HepG2 (cell line): ENCODE data around the gene CSTB. TPM values are rescaled to one million over a fixed set of nuclear protein-coding genes. Genes with fewer than 3 reads are reported as not detected.
A peak's percentile ranks its signal among the peaks of the same experiment; 100 is the strongest.

ENCODE experiments used
- ARNT2 ChIP-seq: sonication (generic); formaldehyde crosslinking; IDR thresholded peaks from 2 replicates; pipeline ENCODE4 v1.8.0; 2022; ENCODE audit warnings: mild to moderate bottlenecking, low read depth, missing genetic modification reagents, moderate library complexity
- CAMTA2 ChIP-seq: sonication (generic); formaldehyde crosslinking; IDR thresholded peaks from 2 replicates; pipeline ENCODE4 v1.4.0; 2020; ENCODE audit warnings: mild to moderate bottlenecking, missing genetic modification reagents, borderline replicate concordance
- CENPT ChIP-seq: sonication (generic); formaldehyde crosslinking; IDR thresholded peaks from 2 replicates; pipeline ENCODE4 v1.8.0; 2022; ENCODE audit warnings: low read depth, mild to moderate bottlenecking, moderate library complexity, missing genetic modification reagents
- EED ChIP-seq: sonication (generic); formaldehyde crosslinking; IDR thresholded peaks from 2 replicates; pipeline ENCODE4 v1.5.0; 2020; ENCODE audit warnings: mild to moderate bottlenecking, missing genetic modification reagents
- ESRRA ChIP-seq: sonication (generic); formaldehyde crosslinking; IDR thresholded peaks from 2 replicates; pipeline ENCODE4 v1.5.1; 2020; ENCODE audit warnings: mild to moderate bottlenecking, low read depth, missing genetic modification reagents
- JDP2 ChIP-seq: sonication (generic); formaldehyde crosslinking; IDR thresholded peaks from 2 replicates; pipeline ENCODE4 v1.8.1; 2022; ENCODE audit warnings: missing genetic modification reagents, borderline replicate concordance
- LCORL ChIP-seq, 2 experiments: fragments of 450-650 bp in 1 of 2; sonication (generic) in 1 of 2; formaldehyde crosslinking in 1 of 2; IDR thresholded peaks; 2 replicates each; pipeline versions ENCODE4 v1.5.0 to v1.6.1; 2017 to 2020; ENCODE audit warnings: antibody characterized with exemption in 1 of 2, missing genetic modification reagents in 1 of 2
- NFRKB ChIP-seq: fragments of 450-650 bp; IDR thresholded peaks from 2 replicates; pipeline ENCODE4 v1.6.1; 2017
- RAD21 ChIP-seq: fragments of 450-650 bp; formaldehyde crosslinking; IDR thresholded peaks from 2 replicates; pipeline ENCODE4 v1.5.0; 2020; ENCODE audit warnings: mild to moderate bottlenecking
- RFX3 ChIP-seq: IDR thresholded peaks from 2 replicates; pipeline ENCODE4 v1.6.1; 2016; ENCODE audit warnings: missing biosample characterization, missing genetic modification reagents
- RNF219 ChIP-seq: sonication (generic); formaldehyde crosslinking; IDR thresholded peaks from 2 replicates; pipeline ENCODE4 v1.5.0; 2020; ENCODE audit warnings: mild to moderate bottlenecking, missing genetic modification reagents
- SIX4 ChIP-seq: sonication (generic); formaldehyde crosslinking; IDR thresholded peaks from 2 replicates; pipeline ENCODE4 v1.4.0; 2020; ENCODE audit warnings: missing genetic modification reagents
- SMC3 ChIP-seq: IDR thresholded peaks from 2 replicates; pipeline ENCODE4 v1.6.1; 2011; ENCODE audit warnings: low read length, improper control_type of control experiment
- SNAI1 ChIP-seq: sonication (generic); formaldehyde crosslinking; IDR thresholded peaks from 2 replicates; pipeline ENCODE4 v1.5.0; 2020; ENCODE audit warnings: mild to moderate bottlenecking, missing genetic modification reagents, borderline replicate concordance
- SOX5 ChIP-seq: IDR thresholded peaks from 2 replicates; pipeline ENCODE4 v1.6.1; 2016; ENCODE audit warnings: borderline replicate concordance
- SP1 ChIP-seq, 2 experiments: fragments of 450-650 bp in 1 of 2; sonication (generic) in 1 of 2; formaldehyde crosslinking in 1 of 2; IDR thresholded peaks; 2 replicates each; pipeline versions ENCODE4 v1.4.0 to v1.6.1; 2016 to 2020; ENCODE audit warnings: missing genetic modification reagents in 1 of 2
- U2AF1 ChIP-seq: fragments of 200-400 bp; formaldehyde crosslinking; optimal IDR thresholded peaks from 2 replicates; pipeline ENCODE3; 2017; ENCODE audit warnings: mild to moderate bottlenecking, low read depth, low read length
- ZBTB4 ChIP-seq: sonication (generic); formaldehyde crosslinking; IDR thresholded peaks from 2 replicates; pipeline ENCODE4 v1.4.0; 2020; ENCODE audit warnings: missing genetic modification reagents, mild to moderate bottlenecking, borderline replicate concordance
- ZNF550 ChIP-seq: sonication (generic); formaldehyde crosslinking; IDR thresholded peaks from 2 replicates; pipeline ENCODE4 v1.4.0; 2020; ENCODE audit warnings: mild to moderate bottlenecking, missing genetic modification reagents, borderline replicate concordance
- ZNF557 ChIP-seq: sonication (generic); formaldehyde crosslinking; IDR thresholded peaks from 2 replicates; pipeline ENCODE4 v1.4.0; 2020; ENCODE audit warnings: missing genetic modification reagents
- ZNF773 ChIP-seq: sonication (generic); formaldehyde crosslinking; IDR thresholded peaks from 2 replicates; pipeline ENCODE4 v1.4.0; 2020; ENCODE audit warnings: missing genetic modification reagents, borderline replicate concordance
- ZNF878 ChIP-seq: sonication (generic); formaldehyde crosslinking; IDR thresholded peaks from 2 replicates; pipeline ENCODE4 v1.8.1; 2023; ENCODE audit warnings: mild to moderate bottlenecking, missing genetic modification reagents, moderate library complexity
- polyA plus RNA-seq, 8 experiments: library from polyadenylated mRNA; depleted of rRNA in 3 of 8; stranded (reverse) in 7 of 8; unstranded in 1 of 8; fragments of >200 nt; fragmentation: Illumina TruSeq in 4 of 8; extraction: Trizol in 4 of 8; gene quantifications; 2 replicates each; pipeline versions ENCODE4 v1.2.1 to v1.2.3, GENCODE V29; 2011 to 2016; ENCODE audit warnings: low read depth in 4 of 8, missing spikeins in 1 of 8, mixed read lengths in 1 of 8; ENCODE audit not compliant: insufficient read depth in 1 of 8
- total RNA-seq, 5 experiments: library from RNA; depleted of rRNA; stranded (reverse); fragments of >200 nt; fragmentation: Illumina TruSeq; extraction: Trizol; gene quantifications; 2 replicates each; pipeline ENCODE4 v1.2.3, GENCODE V29; 2016; ENCODE audit warnings: low read depth in 1 of 5
- TF ChIP-seq, protein P1 (sequence below): sonication (generic); formaldehyde crosslinking; IDR thresholded peaks from 2 replicates; pipeline ENCODE4 v1.5.1; 2020; ENCODE audit warnings: missing genetic modification reagents, mild to moderate bottlenecking, borderline replicate concordance

Gene CSTB
- total and polyA plus RNA-seq, 2 of the 13 experiments (the other 11 are each of a cell fraction or from before 2014, with no cell fraction given): 11.7 to 94.1 TPM

DNA sequence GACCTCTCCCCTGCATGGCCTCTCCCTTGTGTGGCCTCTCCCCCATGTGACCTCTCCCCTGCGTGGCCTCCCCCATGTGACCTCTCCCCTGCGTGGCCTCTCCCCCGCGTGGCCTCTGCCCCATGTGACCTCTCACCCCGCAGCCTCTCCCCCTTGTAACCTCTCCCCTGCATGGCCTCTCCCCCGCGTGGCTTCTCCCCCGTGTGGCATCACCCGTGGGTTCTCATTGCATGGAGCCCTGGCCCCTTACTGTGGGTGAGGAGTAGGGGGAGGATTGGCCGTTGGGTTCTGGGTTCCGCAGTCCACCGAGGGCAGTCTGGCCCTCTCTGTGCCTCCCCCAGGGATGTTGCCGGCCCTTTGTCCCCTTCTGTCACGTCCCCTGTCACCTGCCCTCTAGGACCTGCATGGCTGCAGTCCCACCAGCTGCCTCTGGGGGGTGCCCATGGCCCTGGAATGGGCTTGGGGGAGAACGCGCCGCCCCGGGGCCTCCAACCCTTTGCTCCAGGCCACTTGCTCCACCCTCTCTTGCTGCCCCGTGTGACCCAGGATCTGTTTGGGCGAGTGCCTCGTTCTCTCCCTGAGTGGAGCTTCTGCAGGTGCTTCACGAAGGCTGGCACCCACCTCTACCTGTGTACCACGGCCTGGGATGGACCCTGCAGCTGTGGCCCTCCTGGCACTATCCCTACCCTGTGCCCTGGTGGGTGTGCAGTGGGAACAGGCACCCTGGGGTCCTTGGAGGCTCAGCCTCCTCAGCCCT, 34.6 kb upstream of the CSTB start (continued):
- TF ChIP-seq RNF219 (CRISPR knock-in tag) (no peak), SIX4 (CRISPR knock-in tag) (no peak), RAD21 (CRISPR knock-in tag) (peak; percentile 97), ZNF773 (CRISPR knock-in tag) (no peak), U2AF1 (no peak), ZNF878 (CRISPR knock-in tag) (no peak), CAMTA2 (CRISPR knock-in tag) (0 out of 2 replicates have a peak, but pooled peaks have one; percentile 73), ESRRA (CRISPR knock-in tag) (peak; percentile 59; the same call in 1 of the 2 replicates), SMC3 (peak; percentile 40; the same call in 1 of the 2 replicates), EED (CRISPR knock-in tag) (0 out of 2 replicates have a peak, but pooled peaks have one; percentile 4), JDP2 (CRISPR knock-in tag) (no peak), SP1 (IDR thresholded peaks at IDR 0.05) (no peak), SP1 (CRISPR knock-in tag; IDR thresholded peaks at IDR 0.05) (peak; percentile 43; the same call in 1 of the 2 replicates), ARNT2 (CRISPR knock-in tag) (no peak), ZNF557 (no peak), ZBTB4 (CRISPR knock-in tag) (no peak), RFX3 (no peak), SOX5 (0 out of 2 replicates have a peak, but pooled peaks have one; percentile 34), NFRKB (no peak), SNAI1 (CRISPR knock-in tag) (no peak), CENPT (CRISPR knock-in tag) (peak; percentile 31; the same call in 1 of the 2 replicates), LCORL (IDR thresholded peaks at IDR 0.05) (no peak), LCORL (CRISPR knock-in tag; IDR thresholded peaks at IDR 0.05) (peak; percentile 81; the same call in 1 of the 2 replicates), ZNF550 (no peak)
- TF ChIP-seq, protein P1, sequence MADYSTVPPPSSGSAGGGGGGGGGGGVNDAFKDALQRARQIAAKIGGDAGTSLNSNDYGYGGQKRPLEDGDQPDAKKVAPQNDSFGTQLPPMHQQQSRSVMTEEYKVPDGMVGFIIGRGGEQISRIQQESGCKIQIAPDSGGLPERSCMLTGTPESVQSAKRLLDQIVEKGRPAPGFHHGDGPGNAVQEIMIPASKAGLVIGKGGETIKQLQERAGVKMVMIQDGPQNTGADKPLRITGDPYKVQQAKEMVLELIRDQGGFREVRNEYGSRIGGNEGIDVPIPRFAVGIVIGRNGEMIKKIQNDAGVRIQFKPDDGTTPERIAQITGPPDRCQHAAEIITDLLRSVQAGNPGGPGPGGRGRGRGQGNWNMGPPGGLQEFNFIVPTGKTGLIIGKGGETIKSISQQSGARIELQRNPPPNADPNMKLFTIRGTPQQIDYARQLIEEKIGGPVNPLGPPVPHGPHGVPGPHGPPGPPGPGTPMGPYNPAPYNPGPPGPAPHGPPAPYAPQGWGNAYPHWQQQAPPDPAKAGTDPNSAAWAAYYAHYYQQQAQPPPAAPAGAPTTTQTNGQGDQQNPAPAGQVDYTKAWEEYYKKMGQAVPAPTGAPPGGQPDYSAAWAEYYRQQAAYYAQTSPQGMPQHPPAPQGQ (CRISPR knock-in tag): no peak
